AG04449 (cell line): ENCODE data around the gene GNG12.

Source experiments
- CTCF ChIA-PET: fragments of 350-600 bp; formaldehyde crosslinking; extraction: SDS; loops from one replicate; lab custom pipeline; 2021; ENCODE audit warnings: antibody characterized with exemption; lab: Yijun Ruan, JAX
- POLR2A ChIA-PET: fragments of 400-600, 350-600 bp; formaldehyde crosslinking; extraction: SDS; loops from one replicate; lab custom pipeline; 2020; ENCODE audit warnings: antibody characterized with exemption, inconsistent platforms; lab: Yijun Ruan, JAX
- DNase-seq: peaks from one replicate; pipeline ENCODE4 v3.0.0-alpha.2; 2010; ENCODE audit warnings: low read depth, low spot score
- H3K4me3 ChIP-seq: 2 replicates; pipeline ENCODE4 v1.5.1; 2011; ENCODE audit warnings: low read depth, mild to moderate bottlenecking, control low read depth, low read length
- CTCF ChIP-seq: IDR thresholded peaks from one replicate; pipeline ENCODE4 v1.5.1; 2011; ENCODE audit warnings: mild to moderate bottlenecking, moderate library complexity, low read length, control low read depth, inconsistent platforms; ENCODE audit not compliant: insufficient read depth; ENCODE audit errors: missing control alignments

GNG12 gene

GRCh38 chr1:67869233-67869632 lies 36.0 kb upstream of the GNG12 start:
- no peak for TF ChIP-seq CTCF
- ChIA-PET POLR2A (no interaction called here), CTCF (interaction anchor here (1.0 kb wide), 1 partner anchor 19 kb away, joined by 3 read pairs; no protein-coding TSS in a partner anchor)

DNA sequence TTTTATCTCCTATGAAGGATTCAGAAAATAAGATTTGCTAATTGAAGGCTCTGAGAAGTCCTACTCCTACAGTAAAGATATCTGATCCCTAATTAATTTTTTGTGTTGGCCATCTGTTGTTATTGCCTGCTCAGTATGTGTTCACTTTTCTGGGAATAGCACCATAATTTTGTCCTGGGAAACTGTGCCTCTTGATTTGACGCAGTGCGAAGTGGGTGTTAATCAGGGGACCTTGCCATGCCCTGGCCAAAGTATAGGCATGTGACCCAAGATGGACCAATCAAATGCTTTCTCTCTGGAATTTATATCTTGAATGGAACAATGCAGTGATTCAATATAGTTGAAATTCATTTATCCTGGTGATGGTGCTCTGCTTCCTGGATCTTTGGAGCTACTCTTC lies 30.4 kb upstream of the GNG12 start:
- CTCF ChIA-PET: interaction anchor here (1.7 to 1.8 kb wide), 2 partner anchors 10 to 13 kb away, joined by 5 to 6 read pairs; no protein-coding TSS in a partner anchor
- DNase-seq: no peak
- H3K4me3 ChIP-seq: no peak overlapping the region
- POLR2A ChIA-PET: no interaction called here
- no peak for TF ChIP-seq CTCF

More at GRCh38 chr1:67869233-67869632, 36.0 kb upstream of the GNG12 start:
- DNase-seq: no peak
- no peak overlapping the region for H3K4me3 ChIP-seq

GRCh38 chr1:67862685-67863084 lies 29.4 kb upstream of the GNG12 start:
- ChIA-PET POLR2A (no interaction called here), CTCF (interaction anchor here (1.2 to 4.4 kb wide), 4 partner anchors 9 to 189 kb away, joined by 3 to 25 read pairs (median 6); no protein-coding TSS in a partner anchor)
- no peak for TF ChIP-seq CTCF
- no peak overlapping the region for H3K4me3 ChIP-seq
- DNase-seq: no peak

DNA sequence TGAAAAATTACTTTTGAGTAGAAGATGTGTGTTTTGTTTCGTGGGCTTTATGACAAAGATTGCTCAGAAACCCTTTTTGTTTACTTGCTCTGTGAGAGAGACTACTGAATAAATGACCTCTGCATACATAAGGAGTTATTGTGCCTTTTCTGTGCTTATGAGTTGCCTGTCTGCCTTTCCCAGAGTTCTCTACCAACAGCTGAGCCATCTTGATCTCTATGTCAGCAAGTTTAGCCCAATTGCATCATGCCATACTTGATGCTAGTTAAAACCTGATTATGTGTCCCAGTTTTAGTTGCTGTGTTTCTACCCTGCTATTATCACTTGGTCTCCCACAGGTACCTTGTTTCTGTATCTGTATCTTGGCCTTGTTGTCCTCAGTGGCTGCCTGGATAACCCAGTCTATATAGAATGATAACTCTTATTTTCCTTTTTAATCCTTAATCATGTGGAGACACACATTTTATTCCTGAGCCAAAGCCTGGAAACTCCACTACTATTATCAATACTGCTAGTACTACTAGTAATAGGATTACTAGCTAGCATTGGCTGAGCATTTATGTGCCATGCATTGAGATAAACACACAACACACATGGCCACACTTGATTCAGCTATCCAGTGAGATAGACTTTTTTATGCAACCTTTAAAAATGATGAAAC lies 28.7 kb upstream of the GNG12 start:
- CTCF ChIA-PET: interaction anchor here (0.8 to 4.4 kb wide), 5 partner anchors 8 to 190 kb away, joined by 3 to 25 read pairs (median 5); no protein-coding TSS in a partner anchor
- no peak for TF ChIP-seq CTCF
- no peak for DNase-seq
- POLR2A ChIA-PET: no interaction called here
- H3K4me3 ChIP-seq: no peak overlapping the region

DNA sequence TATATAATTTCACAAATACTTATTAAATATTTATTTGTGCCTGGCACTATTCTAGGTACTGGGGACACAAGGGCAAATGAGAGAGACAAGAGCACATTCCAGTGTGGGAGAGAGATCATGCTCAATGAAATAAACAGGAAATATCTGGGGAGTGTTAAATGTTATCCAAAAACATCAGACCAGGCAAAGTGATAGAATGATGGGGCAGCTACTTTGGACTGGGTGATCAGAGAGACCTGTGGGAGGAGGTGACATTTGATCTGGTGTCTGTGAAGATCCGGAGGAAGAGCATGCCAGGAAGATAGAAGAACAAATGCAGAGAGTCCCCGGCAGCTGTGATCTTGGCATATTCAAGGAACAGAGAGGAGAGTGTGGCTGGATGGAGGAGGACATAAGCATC lies 27.5 kb upstream of the GNG12 start:
- H3K4me3 ChIP-seq: no peak overlapping the region
- ChIA-PET POLR2A (no interaction called here), CTCF (interaction anchor here (0.8 to 4.4 kb wide), 6 partner anchors 9 to 257 kb away, joined by 3 to 25 read pairs (median 6); no protein-coding TSS in a partner anchor)
- no peak for TF ChIP-seq CTCF
- DNase-seq: no peak

GRCh38 chr1:67856921-67857320 lies 23.7 kb upstream of the GNG12 start:
- no peak for TF ChIP-seq CTCF
- POLR2A ChIA-PET: no interaction called here
- DNase-seq: no peak
- no peak overlapping the region for H3K4me3 ChIP-seq
- CTCF ChIA-PET: interaction anchor here (0.8 to 18.1 kb wide), 8 partner anchors 21 to 255 kb away, joined by 3 to 383 read pairs (median 4); partner anchors contain the start of gene DIRAS3
